GM10847 (cell line): ENCODE measurements around the gene DLGAP1.

ENCODE experiments used
- POLR2A ChIP-seq: IDR thresholded peaks from 2 replicates; pipeline ENCODE4 v1.6.1; 2011; ENCODE audit not compliant: insufficient read length; ENCODE audit errors: extremely low read depth

DLGAP1 gene

GRCh38 chr18:3675446-3675845, 779.7 kb downstream of the DLGAP1 start:
- TF ChIP-seq POLR2A: no peak

- no peak for TF ChIP-seq POLR2A
Observed at GRCh38 chr18:3671176-3671575, 783.9 kb downstream of the DLGAP1 start.

GRCh38 chr18:3669376-3669775, 785.7 kb downstream of the DLGAP1 start:
- TF ChIP-seq POLR2A: no peak

- TF ChIP-seq POLR2A: no peak
Observed at GRCh38 chr18:3667255-3668137, 787.6 kb downstream of the DLGAP1 start.

- no peak for TF ChIP-seq POLR2A
Observed at GRCh38 chr18:3666526-3667254, 788.4 kb downstream of the DLGAP1 start.

GRCh38 chr18:3665780-3666525, 789.2 kb downstream of the DLGAP1 start:
- no peak for TF ChIP-seq POLR2A

- TF ChIP-seq POLR2A: no peak
Observed at GRCh38 chr18:3665204-3665603, 789.9 kb downstream of the DLGAP1 start.

- TF ChIP-seq POLR2A: no peak
Observed at GRCh38 chr18:3664563-3665178, 790.4 kb downstream of the DLGAP1 start.

- TF ChIP-seq POLR2A: no peak
Observed at GRCh38 chr18:3663870-3664512, 791.1 kb downstream of the DLGAP1 start.

GRCh38 chr18:3661989-3662388, 793.1 kb downstream of the DLGAP1 start:
- TF ChIP-seq POLR2A: no peak

GRCh38 chr18:3660739-3661515, 794.2 kb downstream of the DLGAP1 start:
- TF ChIP-seq POLR2A: no peak

GRCh38 chr18:3658529-3658928, 796.6 kb downstream of the DLGAP1 start:
- no peak for TF ChIP-seq POLR2A

GRCh38 chr18:3655254-3656050, 799.7 kb downstream of the DLGAP1 start:
- no peak for TF ChIP-seq POLR2A
